ENCODE results near the gene LGALS1.

Gene LGALS1

GRCh38 chr22:37659897-37660708 lies 15.3 kb upstream of the LGALS1 start:
- DNase-seq (ENCODE audit: extremely low spot score, insufficient read length, low read depth) (no peak), FAIRE-seq (peak; percentile 83)

GRCh38 chr22:37660709-37661045 lies 14.8 kb upstream of the LGALS1 start:
- no peak for FAIRE-seq
- DNase-seq (ENCODE audit: extremely low spot score, insufficient read length, low read depth): no peak

- FAIRE-seq (peak; percentile 83), DNase-seq (ENCODE audit: extremely low spot score, insufficient read length, low read depth) (no peak)
These were observed 14.1 kb upstream of the LGALS1 start for GRCh38 chr22:37661160-37661924.

GRCh38 chr22:37662039-37662438 lies 13.4 kb upstream of the LGALS1 start:
- DNase-seq (ENCODE audit: extremely low spot score, insufficient read length, low read depth): no peak
- FAIRE-seq: peak; percentile 76

GRCh38 chr22:37663521-37664140 lies 11.8 kb upstream of the LGALS1 start:
- no peak for DNase-seq (ENCODE audit: extremely low spot score, insufficient read length, low read depth)

GRCh38 chr22:37664249-37665101 lies 11.0 kb upstream of the LGALS1 start:
- FAIRE-seq: no peak
- DNase-seq (ENCODE audit: extremely low spot score, insufficient read length, low read depth): no peak

More at GRCh38 chr22:37663521-37664140, 11.8 kb upstream of the LGALS1 start:
- peak; percentile 5 for FAIRE-seq

- no peak for DNase-seq (ENCODE audit: extremely low spot score, insufficient read length, low read depth)
These were observed 9.9 kb upstream of the LGALS1 start for GRCh38 chr22:37665487-37665886.

GRCh38 chr22:37669586-37669985 lies 5.8 kb upstream of the LGALS1 start:
- FAIRE-seq (no peak), DNase-seq (ENCODE audit: extremely low spot score, insufficient read length, low read depth) (no peak)

More at GRCh38 chr22:37665487-37665886, 9.9 kb upstream of the LGALS1 start:
- no peak for FAIRE-seq

- no peak for DNase-seq (ENCODE audit: extremely low spot score, insufficient read length, low read depth)
- FAIRE-seq: no peak
These were observed 3.1 kb upstream of the LGALS1 start for GRCh38 chr22:37672206-37672919.

GRCh38 chr22:37672920-37673455 lies 2.4 kb upstream of the LGALS1 start:
- no peak for FAIRE-seq
- no peak for DNase-seq (ENCODE audit: extremely low spot score, insufficient read length, low read depth)

GRCh38 chr22:37674248-37674647 lies 1.2 kb upstream of the LGALS1 start:
- no peak for FAIRE-seq
- DNase-seq (ENCODE audit: extremely low spot score, insufficient read length, low read depth): no peak

GRCh38 chr22:37675930-37676735 lies 697 bp downstream of the LGALS1 start:
- DNase-seq (ENCODE audit: extremely low spot score, insufficient read length, low read depth): no peak
- FAIRE-seq: peak; percentile 49

GRCh38 chr22:37676736-37677492 lies 1.5 kb downstream of the LGALS1 start:
- DNase-seq (ENCODE audit: extremely low spot score, insufficient read length, low read depth) (no peak), FAIRE-seq (peak; percentile 86)

- FAIRE-seq (no peak), DNase-seq (ENCODE audit: extremely low spot score, insufficient read length, low read depth) (no peak)
These were observed 2.1 kb downstream of the LGALS1 start for GRCh38 chr22:37677493-37677974.

- DNase-seq (ENCODE audit: extremely low spot score, insufficient read length, low read depth) (no peak), FAIRE-seq (no peak)
These were observed 2.9 kb downstream of the LGALS1 start for GRCh38 chr22:37678372-37678771.

GRCh38 chr22:37679670-37680069 lies 4.2 kb downstream of the LGALS1 start:
- FAIRE-seq: no peak
- no peak for DNase-seq (ENCODE audit: extremely low spot score, insufficient read length, low read depth)

- DNase-seq (ENCODE audit: extremely low spot score, insufficient read length, low read depth) (no peak), FAIRE-seq (no peak)
These were observed 4.9 kb downstream of the LGALS1 start for GRCh38 chr22:37680191-37680851.
